C4-2B (cell line): Measurements from ENCODE around the gene ASPDH.

ENCODE experiments used
- ZFX ChIP-seq: fragments of 450-650 bp; IDR thresholded peaks from 2 replicates; pipeline ENCODE4 v1.6.1; 2017
- TF ChIP-seq, protein P1 (sequence below): fragments of 450-650 bp; conservative IDR thresholded peaks from 2 replicates; pipeline ENCODE4 v1.5.1; 2017; ENCODE audit warnings: mild to moderate bottlenecking

DNA sequence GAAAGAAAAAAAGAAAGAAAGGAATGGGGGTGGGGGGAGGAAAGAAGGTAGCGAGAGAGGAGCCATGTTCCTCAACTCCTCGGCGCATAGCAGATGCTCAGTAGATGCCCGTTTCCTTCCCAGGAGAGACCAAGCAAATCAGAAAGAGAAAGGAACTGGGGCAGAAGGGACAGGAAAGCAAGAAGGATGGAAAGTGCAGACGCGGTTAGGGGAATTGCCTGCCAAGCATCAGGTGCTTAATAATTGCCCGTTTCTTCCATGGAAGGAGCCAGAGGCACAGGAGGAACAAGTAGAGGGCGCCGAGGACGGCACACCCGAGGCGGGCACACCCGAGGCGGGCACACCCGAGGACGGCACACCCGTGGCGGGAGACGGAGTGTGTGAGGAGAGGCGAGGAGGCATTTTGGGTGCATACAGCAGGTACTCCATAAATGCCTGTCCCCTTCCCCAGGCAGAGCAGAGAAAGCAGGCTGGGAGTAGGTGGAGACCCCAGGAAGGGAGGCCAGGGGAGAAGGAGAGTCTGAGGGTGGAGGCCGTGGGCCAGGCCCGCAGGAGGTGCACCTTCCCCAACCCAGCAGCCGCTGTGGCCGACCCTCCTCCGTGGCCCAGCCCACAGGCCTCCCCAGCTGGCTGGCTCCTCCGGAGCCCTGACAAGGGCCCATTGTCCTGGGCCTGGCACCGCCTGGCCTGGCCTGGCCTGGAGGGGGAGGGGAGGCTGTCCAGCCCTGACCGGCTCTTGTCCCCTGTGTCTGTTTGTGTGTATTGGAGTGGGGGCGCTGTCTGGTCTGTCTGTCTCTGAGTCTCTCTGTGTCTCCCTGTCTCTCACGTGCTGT lies 17.3 kb downstream of the ASPDH start:
- TF ChIP-seq, protein P1, sequence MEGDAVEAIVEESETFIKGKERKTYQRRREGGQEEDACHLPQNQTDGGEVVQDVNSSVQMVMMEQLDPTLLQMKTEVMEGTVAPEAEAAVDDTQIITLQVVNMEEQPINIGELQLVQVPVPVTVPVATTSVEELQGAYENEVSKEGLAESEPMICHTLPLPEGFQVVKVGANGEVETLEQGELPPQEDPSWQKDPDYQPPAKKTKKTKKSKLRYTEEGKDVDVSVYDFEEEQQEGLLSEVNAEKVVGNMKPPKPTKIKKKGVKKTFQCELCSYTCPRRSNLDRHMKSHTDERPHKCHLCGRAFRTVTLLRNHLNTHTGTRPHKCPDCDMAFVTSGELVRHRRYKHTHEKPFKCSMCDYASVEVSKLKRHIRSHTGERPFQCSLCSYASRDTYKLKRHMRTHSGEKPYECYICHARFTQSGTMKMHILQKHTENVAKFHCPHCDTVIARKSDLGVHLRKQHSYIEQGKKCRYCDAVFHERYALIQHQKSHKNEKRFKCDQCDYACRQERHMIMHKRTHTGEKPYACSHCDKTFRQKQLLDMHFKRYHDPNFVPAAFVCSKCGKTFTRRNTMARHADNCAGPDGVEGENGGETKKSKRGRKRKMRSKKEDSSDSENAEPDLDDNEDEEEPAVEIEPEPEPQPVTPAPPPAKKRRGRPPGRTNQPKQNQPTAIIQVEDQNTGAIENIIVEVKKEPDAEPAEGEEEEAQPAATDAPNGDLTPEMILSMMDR, result no peak
- no peak for TF ChIP-seq ZFX
